Right forelimb (tissue), 1 donor: ENCODE data around the gene GRK5.

Experiments
- DNase-seq: peaks from one replicate; pipeline ENCODE4 v3.0.0-alpha.2; 2018

The GRK5 gene

DNA sequence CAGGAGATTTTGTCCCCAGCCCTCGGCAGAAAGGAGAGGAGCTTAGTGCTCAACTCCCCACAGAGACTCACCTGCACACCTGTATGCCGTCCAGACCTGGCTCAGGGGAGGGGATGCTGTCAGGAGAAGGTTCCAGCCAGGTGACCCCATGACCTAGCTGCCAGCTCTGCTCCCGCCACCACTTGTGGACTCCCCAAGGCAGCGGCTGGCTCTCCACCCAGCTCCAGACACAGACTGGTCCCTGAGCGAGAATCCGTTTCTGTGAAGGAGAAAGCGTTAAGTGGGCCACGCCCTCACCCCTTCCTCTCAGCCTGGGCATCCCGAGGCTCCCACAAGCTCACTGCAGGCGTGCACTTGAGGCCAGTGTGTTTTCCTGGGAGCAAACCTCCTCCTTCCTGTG lies 258.7 kb downstream of the GRK5 start:
- DNase-seq, result no peak

DNA sequence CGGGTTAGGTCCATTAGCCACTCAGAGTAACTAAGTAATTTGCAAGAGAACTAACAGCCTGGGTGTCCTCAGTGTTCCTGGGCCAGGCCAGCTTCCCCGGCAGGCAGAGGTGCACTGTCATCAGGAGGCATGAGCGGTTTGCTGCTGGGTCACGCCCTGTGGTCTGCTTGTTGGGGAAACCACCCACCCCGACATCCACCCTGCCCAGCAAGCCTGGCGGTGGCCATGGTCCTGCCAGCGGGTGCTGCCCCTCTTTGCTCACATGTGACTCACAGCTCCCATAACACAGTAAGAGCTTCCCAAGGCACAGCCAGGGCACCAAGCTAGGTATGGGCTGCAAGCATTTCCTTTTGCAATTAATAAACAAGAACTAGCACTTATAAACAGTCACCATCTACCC lies 259.3 kb downstream of the GRK5 start:
- DNase-seq, result no peak

DNA sequence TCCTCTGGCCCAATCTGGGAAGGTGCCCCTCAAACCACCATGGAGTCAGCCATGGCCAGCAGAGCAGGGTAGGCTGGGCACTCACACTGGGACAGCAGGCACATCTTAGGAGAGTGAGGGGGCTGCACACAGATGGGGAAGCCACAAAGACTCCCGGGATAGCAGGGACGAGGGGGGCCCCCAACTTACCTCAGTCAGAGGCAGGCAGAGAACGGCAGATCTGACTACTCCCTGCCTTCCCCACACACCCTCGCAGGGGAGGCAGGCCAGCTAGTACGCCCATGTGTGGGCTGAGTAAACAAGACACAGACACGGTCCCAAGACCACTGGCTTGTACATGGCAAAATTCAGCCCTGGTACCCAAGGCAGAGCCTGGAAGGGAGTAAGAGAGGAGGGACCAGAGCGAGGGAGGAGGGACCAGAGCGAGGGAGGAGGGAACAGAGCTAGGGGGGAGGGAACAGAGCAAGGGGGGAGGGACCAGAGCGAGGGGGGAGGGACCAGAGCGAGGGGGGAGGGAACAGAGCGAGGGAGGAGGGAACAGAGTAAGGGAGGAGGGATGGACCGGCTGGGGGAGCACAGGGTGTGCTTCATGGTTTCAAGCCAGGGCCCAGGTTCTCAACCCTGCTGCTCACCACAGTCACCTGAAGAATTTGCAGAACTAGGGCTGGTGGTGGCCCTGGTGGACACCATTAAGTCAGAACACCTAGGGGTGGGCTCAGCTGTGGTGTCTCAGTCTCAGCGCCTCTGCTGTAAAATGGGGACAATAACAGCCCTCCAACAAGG lies 261.4 kb downstream of the GRK5 start:
- DNase-seq, result no peak

DNA sequence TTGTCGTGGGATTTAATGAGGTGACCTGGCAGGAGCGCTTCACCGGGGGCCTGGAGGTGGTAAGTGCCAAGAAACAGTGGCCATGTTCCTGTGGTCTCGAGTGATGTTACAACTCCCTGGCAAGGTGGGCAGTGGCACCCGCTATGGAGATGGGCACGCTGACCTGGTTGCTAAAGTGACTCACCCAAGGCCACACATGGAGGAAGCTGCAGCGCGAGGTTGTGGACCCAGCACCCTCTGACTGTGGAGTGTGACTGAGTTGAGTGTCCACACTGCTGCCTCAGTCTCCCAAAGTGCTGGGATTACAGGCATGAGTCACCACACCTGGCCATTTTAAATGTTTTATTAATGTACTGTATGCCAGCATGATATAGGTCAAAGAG lies 261.9 kb downstream of the GRK5 start:
- no peak for DNase-seq

DNA sequence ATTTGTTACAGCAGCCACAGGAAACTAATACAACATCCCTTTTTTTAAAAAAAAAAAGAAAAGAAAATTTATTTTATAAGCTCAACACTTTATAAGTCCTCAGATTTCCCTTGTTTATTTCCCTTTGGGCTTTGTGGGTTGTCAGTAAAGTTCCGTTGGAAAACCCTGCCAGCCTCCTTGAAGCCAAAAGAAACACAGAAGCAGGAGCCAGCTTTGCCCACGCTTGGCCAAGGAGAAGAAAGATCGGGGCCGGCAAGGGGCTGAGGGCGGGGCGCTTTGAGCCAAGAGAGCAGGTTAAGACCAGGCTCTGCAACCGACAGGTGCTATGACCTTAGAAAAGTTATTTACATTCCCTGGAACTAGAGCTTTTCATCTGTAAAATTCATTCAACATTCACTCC lies 262.5 kb downstream of the GRK5 start:
- no peak for DNase-seq

DNA sequence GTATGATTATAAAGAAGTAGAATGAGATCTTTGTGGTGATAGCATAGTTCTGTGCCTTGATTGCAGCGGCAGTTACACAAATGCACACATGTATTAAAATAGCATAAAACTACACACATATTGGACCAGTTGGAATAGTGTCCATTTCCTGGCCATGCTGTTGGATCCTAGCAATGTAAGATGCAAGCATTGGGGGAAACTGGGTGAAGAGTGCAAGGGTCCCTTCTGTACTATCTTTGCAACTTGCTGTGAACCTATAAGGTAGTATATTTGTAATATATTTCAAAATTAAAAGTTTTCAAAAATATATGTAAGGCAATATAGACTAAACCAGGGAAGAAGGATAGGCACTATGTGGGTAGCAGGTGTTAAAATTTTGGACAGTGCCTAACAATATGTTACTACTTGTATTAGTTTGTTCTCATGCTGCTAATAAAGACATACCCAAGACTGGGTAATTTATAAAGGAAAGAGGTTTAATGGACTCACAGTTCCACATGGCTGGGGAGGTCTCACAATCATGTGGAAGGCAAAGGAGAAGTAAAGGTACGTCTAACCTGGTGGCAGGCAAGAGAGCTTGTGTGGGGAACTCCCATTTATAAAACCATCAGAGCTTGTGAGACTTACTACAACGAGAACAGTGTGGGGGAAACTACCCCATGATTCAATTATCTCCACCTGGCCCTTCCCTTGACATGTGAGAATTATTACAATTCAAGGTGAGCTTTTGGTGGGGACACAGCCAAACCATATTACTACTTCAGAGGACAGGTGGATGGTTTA lies 263.7 kb downstream of the GRK5 start:
- DNase-seq, result no peak

- no peak for DNase-seq
These were observed 266.4 kb downstream of the GRK5 start for GRCh38 chr10:119473771-119474170.

- no peak for DNase-seq
These were observed 267.2 kb downstream of the GRK5 start for GRCh38 chr10:119474606-119475005.

DNA sequence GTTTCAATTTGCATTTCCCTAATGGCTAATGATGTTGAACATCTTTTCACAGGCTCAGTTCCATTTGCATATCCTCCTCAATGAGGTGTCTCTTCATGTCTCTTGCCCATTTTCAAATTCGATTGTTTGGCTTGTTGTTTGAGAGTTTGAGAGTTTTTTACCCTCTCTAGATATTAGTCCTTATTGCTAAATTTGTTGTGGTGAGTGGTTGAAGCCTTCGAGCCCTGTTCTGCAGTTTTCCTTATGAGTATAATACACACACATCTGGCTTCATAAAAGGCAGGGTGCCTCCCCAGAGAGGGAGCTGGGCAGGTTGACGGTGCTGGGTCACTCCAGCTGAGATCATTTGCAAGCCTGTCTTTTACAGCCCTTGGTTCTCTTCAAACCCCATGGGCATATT lies 270.1 kb downstream of the GRK5 start:
- no peak for DNase-seq

DNA sequence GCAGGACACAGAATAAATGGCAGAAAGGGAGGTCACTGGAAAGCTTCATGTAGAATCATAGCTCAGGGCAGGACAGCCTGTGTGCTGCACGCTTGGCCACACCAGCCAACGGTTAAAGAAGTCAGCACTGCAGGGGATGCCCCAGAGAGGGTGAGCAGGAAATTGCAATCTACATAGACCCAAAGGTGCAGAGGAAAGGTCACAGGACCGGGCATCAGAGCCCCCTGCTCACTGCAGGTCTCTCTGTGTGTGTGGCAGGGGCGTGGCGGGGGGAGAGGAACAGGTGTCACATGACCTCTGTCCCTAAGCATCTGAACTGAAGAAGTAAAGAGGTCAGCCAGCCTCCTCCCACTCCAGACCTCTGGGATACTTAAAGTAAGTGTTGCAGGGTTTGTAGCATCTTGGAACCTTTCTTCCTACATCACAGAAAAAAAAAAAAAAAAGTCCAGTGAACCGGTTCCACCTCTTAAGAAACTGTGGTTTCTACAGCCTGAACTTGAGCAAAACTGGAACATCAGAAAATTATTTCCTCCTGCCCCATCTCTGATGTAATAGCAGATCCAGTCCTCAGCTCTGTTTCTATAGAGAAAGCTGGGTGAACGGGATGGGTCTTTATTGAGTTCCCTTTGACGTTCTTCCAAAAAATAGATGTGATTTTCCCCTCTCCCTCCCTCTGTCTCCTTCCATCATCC lies 270.9 kb downstream of the GRK5 start:
- DNase-seq, result no peak

DNA sequence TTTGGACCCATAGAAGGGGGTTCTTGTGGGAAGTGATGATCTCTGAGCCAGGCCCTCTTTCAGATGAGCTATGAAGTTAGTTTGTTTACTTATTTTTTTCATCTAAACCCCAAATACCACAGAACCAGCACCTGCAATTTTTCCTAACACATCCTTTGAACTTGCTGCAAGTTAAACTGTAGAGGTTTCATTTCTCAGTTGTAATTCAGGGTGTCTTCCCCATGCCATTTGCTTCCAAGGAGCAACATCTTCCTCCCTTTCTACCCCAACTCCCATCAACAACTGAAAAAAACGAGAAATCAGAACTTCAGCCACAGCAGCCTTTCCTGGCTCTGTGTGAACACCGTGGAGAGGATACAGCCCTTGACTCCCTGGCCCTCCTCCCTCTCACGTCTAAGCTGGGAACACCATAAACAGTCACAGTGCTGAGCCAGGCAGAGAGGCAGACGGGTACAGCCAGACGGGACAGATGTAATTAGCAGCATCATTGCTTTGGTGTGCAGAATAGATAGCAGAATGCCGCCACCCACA lies 271.5 kb downstream of the GRK5 start:
- DNase-seq, result no peak

GRCh38 chr10:119479532-119479931 lies 272.2 kb downstream of the GRK5 start:
- no peak for DNase-seq

GRCh38 chr10:119480667-119481066 lies 273.3 kb downstream of the GRK5 start:
- DNase-seq, result no peak

DNA sequence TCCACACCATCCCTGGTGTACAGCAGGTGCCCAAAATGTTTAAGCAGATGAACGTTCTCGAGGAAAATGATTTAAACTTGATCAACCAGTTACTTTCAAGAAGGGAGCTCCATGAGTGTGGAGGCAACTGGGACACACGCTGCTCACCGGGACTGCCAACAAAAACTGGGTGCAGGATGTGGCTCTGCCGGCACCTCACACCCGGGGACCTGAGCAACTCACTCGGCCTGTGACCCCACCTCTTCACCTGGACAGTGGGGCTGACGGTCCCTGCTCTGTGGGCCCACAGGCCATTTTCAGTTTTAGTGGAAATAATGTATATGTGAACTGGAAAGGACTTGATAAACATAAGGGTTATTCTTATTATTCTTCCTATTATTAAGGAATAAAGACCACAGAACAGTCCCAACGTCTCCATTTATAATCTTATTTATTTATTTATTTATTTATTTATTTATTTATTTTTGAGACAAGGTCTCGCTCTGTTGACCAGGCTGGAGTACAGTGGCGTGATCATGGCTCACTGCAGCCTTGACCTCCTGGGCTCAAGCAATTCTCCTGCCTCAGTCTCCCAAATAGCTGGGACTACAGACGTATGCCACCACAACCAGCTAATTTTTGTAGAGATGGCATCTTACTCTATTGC lies 274.5 kb downstream of the GRK5 start:
- no peak for DNase-seq

GRCh38 chr10:119483001-119483400 lies 275.6 kb downstream of the GRK5 start:
- no peak for DNase-seq

DNA sequence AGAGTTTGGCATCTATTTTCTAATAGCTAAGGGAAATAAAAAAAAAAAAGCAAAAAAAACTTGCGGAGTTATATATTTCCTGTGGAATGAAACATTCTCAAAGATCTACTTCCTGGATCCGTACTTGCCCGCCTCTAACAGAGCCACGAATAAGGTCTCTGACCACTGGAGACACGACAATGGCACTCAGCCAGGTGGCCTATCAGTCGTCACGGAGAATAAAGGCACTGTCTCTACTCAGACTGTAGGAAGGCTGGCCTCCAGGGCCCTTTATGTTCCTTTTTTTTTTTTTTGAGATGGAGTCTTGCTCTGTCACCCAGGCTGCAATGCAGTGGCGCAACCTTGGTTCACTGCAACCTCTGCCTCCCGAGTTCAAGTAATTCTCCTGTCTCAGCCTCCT lies 276.5 kb downstream of the GRK5 start:
- DNase-seq, result no peak

DNA sequence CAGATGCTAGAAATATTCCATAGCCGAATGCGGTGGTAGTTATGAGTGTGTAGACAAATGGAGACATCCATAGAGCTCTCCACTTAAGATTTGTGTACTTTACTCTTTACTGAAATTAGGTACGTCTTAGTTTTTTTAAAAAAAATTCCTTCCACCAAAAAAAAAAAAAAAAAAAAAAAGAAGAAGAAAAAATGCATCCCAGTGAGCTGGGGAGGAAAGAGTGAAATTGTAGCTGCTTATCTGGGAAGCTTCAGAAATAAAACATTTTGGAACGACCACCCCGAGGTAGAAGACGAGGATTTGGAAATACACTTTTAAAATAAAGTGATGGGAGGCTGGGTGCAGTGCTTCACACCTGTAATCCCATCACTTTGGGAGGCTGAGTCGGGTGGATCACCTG lies 281.3 kb downstream of the GRK5 start:
- DNase-seq, result no peak

- no peak for DNase-seq
These were observed 282.6 kb downstream of the GRK5 start for GRCh38 chr10:119489991-119490326.

- no peak for DNase-seq
These were observed 284.8 kb downstream of the GRK5 start for GRCh38 chr10:119491966-119492757.

DNA sequence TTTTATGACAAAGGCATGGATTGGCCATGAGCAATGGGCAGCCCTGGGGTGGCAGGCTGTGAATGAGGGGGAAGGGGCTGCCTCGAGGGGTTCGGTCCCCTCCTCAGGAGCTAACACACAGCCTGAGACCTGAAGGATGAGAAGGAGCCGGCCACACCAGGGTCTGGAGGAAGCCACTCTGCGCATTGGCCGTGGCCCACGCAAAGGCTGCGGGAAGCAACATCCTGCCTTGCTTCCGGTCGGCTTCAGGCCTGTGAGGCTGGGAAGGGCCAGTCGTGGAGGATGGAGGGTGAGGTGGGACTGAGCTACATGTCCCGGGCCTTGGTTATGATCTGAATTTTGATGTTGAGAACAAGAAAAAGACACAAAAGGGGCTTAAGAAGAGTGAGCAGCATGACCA lies 285.8 kb downstream of the GRK5 start:
- DNase-seq, result no peak

- DNase-seq, result no peak
These were observed 287.1 kb downstream of the GRK5 start for GRCh38 chr10:119494236-119495020.
